Lower leg skin (tissue), 3 donors: Measurements from ENCODE around the gene GPD2.

ENCODE experiments used
- CTCF ChIP-seq, 3 donors: fragments of 450-650 bp; IDR thresholded peaks; one replicate each; pipeline ENCODE4 v1.5.1; 2016; ENCODE audit warnings: antibody characterized with exemption in 3 of 3, mild to moderate bottlenecking in 3 of 3, moderate library complexity in 2 of 3
- POLR2A ChIP-seq, 2 donors: fragments of 450-650 bp; IDR thresholded peaks; one replicate each; pipeline ENCODE4 v1.6.1; 2016 to 2017; ENCODE audit warnings: antibody characterized with exemption in 2 of 2, mild to moderate bottlenecking in 1 of 2, moderate library complexity in 1 of 2

GRCh38 chr2:156532989-156533388 lies 96.8 kb downstream of the GPD2 start:
- TF ChIP-seq POLR2A (IDR thresholded peaks at IDR 0.05) (no peak), CTCF (IDR thresholded peaks at IDR 0.05) (no peak)
